K562 (cell line): ENCODE data around the gene XRN2. TPM values are rescaled to one million over a fixed set of nuclear protein-coding genes. Genes with fewer than 3 reads are reported as not detected.

Experiments
- ATAC-seq: fragments of 200-7000 bp; cut with Tn5 transposase; 3 replicates; pipeline ENCODE4 v1.9.1; 2020; ENCODE audit warnings: moderate library complexity
- BruUV-seq: library from RNA; stranded (reverse); fragments of 400-500 nt; replicated peaks from 2 replicates; lab custom pipeline; 2021; lab: Mats Ljungman, UMichigan
- CTCF ChIA-PET: fragments of 300-600 bp; formaldehyde crosslinking; extraction: SDS; loops from one replicate; lab custom pipeline; 2021; ENCODE audit warnings: low intra/inter-chr PET ratio; lab: Yijun Ruan, JAX
- POLR2A ChIA-PET: fragments of 300-600, 350-650 bp; sonication (Branson Sonifier 250); formaldehyde crosslinking; extraction: SDS; loops from one replicate; lab custom pipeline; 2021; ENCODE audit warnings: antibody characterized with exemption, inconsistent platforms; lab: Yijun Ruan, JAX
- DNase-seq, 4 experiments: peaks; one replicate each; pipeline versions ENCODE4 v3.0.0 to v3.0.0-alpha.2; 2011 to 2018; ENCODE audit warnings: low spot score in 3 of 4, mixed read lengths in 3 of 4; ENCODE audit errors: extremely low read depth in 1 of 4
- FAIRE-seq: peaks from 2 replicates; lab custom pipeline; 2011; peaks lifted over from hg19 to GRCh38; lab: Jason Lieb, UNC
- H2AFZ ChIP-seq: 2 replicates; pipeline ENCODE4 v1.6.0; 2011; ENCODE audit warnings: low read depth, low read length, control low read depth, inconsistent platforms
- H3K27ac ChIP-seq: fragments of 200-600 bp; 3 replicates; pipeline ENCODE4 v1.8.0; 2011; ENCODE audit warnings: low read depth, mild to moderate bottlenecking, control low read depth, inconsistent platforms, low read length, moderate library complexity, mixed read lengths; ENCODE audit errors: extremely low read depth
- H3K27me3 ChIP-seq, 2 experiments: fragments of 300-600 bp in 1 of 2; 2 replicates in 1 of 2; 3 replicates in 1 of 2; pipeline versions ENCODE4 v1.6.0 to v1.8.0; 2011; ENCODE audit warnings: inconsistent platforms in 2 of 2, low read length in 2 of 2, mild to moderate bottlenecking in 1 of 2, mixed read lengths in 1 of 2, moderate library complexity in 1 of 2; ENCODE audit not compliant: control insufficient read depth in 2 of 2, insufficient read depth in 2 of 2
- H3K36me3 ChIP-seq: fragments of 300-600 bp; 3 replicates; pipeline ENCODE4 v1.8.0; 2011; ENCODE audit warnings: mild to moderate bottlenecking, low read length, inconsistent platforms; ENCODE audit not compliant: control insufficient read depth, insufficient read depth
- H3K4me1 ChIP-seq, 2 experiments: fragments of 200-600 bp in 1 of 2; replicated peaks in 1 of 2; 2 replicates in 1 of 2; 3 replicates in 1 of 2; pipeline versions ENCODE4 v1.5.1 to v1.8.0; 2011; ENCODE audit warnings: inconsistent platforms in 2 of 2, low read length in 2 of 2, mild to moderate bottlenecking in 1 of 2, mixed read lengths in 1 of 2, moderate library complexity in 1 of 2; ENCODE audit not compliant: control insufficient read depth in 2 of 2, insufficient read depth in 2 of 2
- H3K4me2 ChIP-seq: 2 replicates; pipeline ENCODE4 v1.6.1; 2011; ENCODE audit warnings: low read length, control low read depth, inconsistent platforms, mixed read lengths; ENCODE audit not compliant: insufficient read depth
- H3K4me3 ChIP-seq: fragments of 200-600 bp; sonication (generic), shearing (Covaris generic); 2 replicates; pipeline ENCODE4 v1.5.1; 2016; ENCODE audit warnings: control low read depth, inconsistent platforms
- H3K79me2 ChIP-seq: fragments of 200-600 bp; 3 replicates; pipeline ENCODE4 v1.8.0; 2011; ENCODE audit warnings: low read length, inconsistent platforms; ENCODE audit not compliant: control insufficient read depth, insufficient read depth
- H3K9ac ChIP-seq, 2 experiments: 2 replicates each; pipeline versions ENCODE4 v1.6.0 to v1.6.1; 2011; ENCODE audit warnings: low read depth in 2 of 2, low read length in 2 of 2, control low read depth in 1 of 2, inconsistent platforms in 1 of 2, mild to moderate bottlenecking in 1 of 2, mixed read lengths in 1 of 2; ENCODE audit not compliant: insufficient read depth in 1 of 2
- H3K9me1 ChIP-seq: one replicate; pipeline ENCODE4 v1.6.0; 2011; ENCODE audit warnings: inconsistent platforms, mild to moderate bottlenecking, low read length, moderate library complexity; ENCODE audit not compliant: control insufficient read depth, insufficient read depth
- H3K9me3 ChIP-seq: replicated peaks from 2 replicates; pipeline ENCODE4 v1.5.1; 2011; ENCODE audit warnings: low read depth, low read length, inconsistent platforms; ENCODE audit not compliant: control insufficient read depth, insufficient read depth
- H4K20me1 ChIP-seq: replicated peaks from 2 replicates; pipeline ENCODE4 v1.6.1; 2011; ENCODE audit warnings: low read length, inconsistent platforms, mixed read lengths; ENCODE audit not compliant: control insufficient read depth, insufficient read depth
- ARID1B ChIP-seq: fragments of 450-650 bp; IDR thresholded peaks from 2 replicates; pipeline ENCODE4 v1.6.1; 2016; ENCODE audit warnings: antibody characterized with exemption, mild to moderate bottlenecking, inconsistent platforms
- CEBPG ChIP-seq, 3 experiments: fragments of 200-800 bp in 1 of 3; sonication (Bioruptor generic) in 1 of 3; sonication (generic) in 1 of 3; formaldehyde crosslinking in 1 of 3; IDR thresholded peaks in 2 of 3; conservative IDR thresholded peaks in 1 of 3; 2 replicates each; pipeline versions ENCODE4 v1.6.1 to v1.8.0; 2016 to 2022; ENCODE audit warnings: missing compliant biosample characterization in 2 of 3, missing genetic modification characterization in 2 of 3, mild to moderate bottlenecking in 1 of 3, missing genetic modification reagents in 1 of 3
- CGGBP1 ChIP-seq: fragments of 250-450 bp; sonication (Bioruptor Pico); IDR thresholded peaks from 2 replicates; pipeline ENCODE4 v1.9.0; 2021; ENCODE audit warnings: mild to moderate bottlenecking
- CHAMP1 ChIP-seq: fragments of 450-650 bp; IDR thresholded peaks from 2 replicates; pipeline ENCODE4 v1.6.1; 2016; ENCODE audit warnings: mild to moderate bottlenecking
- CREM ChIP-seq: IDR thresholded peaks from 2 replicates; pipeline ENCODE4 v1.6.1; 2014; ENCODE audit warnings: antibody characterized with exemption, low read depth
- GTF2A2 ChIP-seq: IDR thresholded peaks from 2 replicates; pipeline ENCODE4 v1.6.1; 2016; ENCODE audit warnings: mild to moderate bottlenecking, missing genetic modification characterization, missing compliant biosample characterization
- IRF9 ChIP-seq: fragments of 450-650 bp; IDR thresholded peaks from 2 replicates; pipeline ENCODE4 v1.6.1; 2016; ENCODE audit warnings: missing biosample characterization, missing genetic modification characterization
- MCM3 ChIP-seq: fragments of 450-650 bp; IDR thresholded peaks from 2 replicates; pipeline ENCODE4 v1.6.1; 2016
- PCBP2 ChIP-seq: fragments of 200-400 bp; formaldehyde crosslinking; IDR thresholded peaks from 2 replicates; pipeline ENCODE4 v1.6.1; 2018; ENCODE audit warnings: low read length, low read depth, mild to moderate bottlenecking, moderate library complexity; ENCODE audit not compliant: poor library complexity, severe bottlenecking
- RBM14 ChIP-seq: fragments of 200-400 bp; formaldehyde crosslinking; IDR thresholded peaks from 2 replicates; pipeline ENCODE4 v1.6.1; 2018; ENCODE audit warnings: low read depth, mild to moderate bottlenecking, low read length, moderate library complexity, borderline replicate concordance; ENCODE audit not compliant: insufficient read depth
- SETDB1 ChIP-seq: IDR thresholded peaks from one replicate; pipeline ENCODE4 v1.6.1; 2012; ENCODE audit warnings: low read length, control low read depth, inconsistent platforms
- STAG1 ChIP-seq: sonication (generic); formaldehyde crosslinking; IDR thresholded peaks from 2 replicates; pipeline ENCODE4 v1.5.0; 2020; ENCODE audit warnings: missing genetic modification reagents, borderline replicate concordance
- TSC22D4 ChIP-seq: fragments of 450-650 bp; IDR thresholded peaks from 2 replicates; pipeline ENCODE4 v1.6.1; 2016; ENCODE audit warnings: missing genetic modification characterization, missing biosample characterization, control low read depth
- ZBTB11 ChIP-seq, 3 experiments: fragments of 200-800 bp in 1 of 3; fragments of 250-450 bp in 1 of 3; fragments of 450-650 bp in 1 of 3; sonication (Bioruptor Pico) in 1 of 3; sonication (Bioruptor generic) in 1 of 3; formaldehyde crosslinking in 1 of 3; IDR thresholded peaks; 2 replicates each; pipeline versions ENCODE4 v1.6.1 to v1.8.0; 2016 to 2022; ENCODE audit warnings: mild to moderate bottlenecking in 2 of 3, missing genetic modification characterization in 2 of 3, missing compliant biosample characterization in 1 of 3, moderate library complexity in 1 of 3
- ZNF175 ChIP-seq: fragments of 200-800 bp; sonication (Bioruptor generic); IDR thresholded peaks from 2 replicates; pipeline ENCODE4 v1.6.1; 2016; ENCODE audit warnings: low read depth, mild to moderate bottlenecking, missing genetic modification characterization, missing compliant biosample characterization
- WGBS: fragments of 100-300 bp; shearing (Covaris generic); methylation state at CpG from one replicate; pipeline ENCODE4 v1.1.6; 2016; ENCODE audit warnings: low coverage, mixed read lengths; ENCODE audit not compliant: insufficient coverage; ENCODE audit errors: missing lambda C conversion rate; 5-methylcytosine and 5-hydroxymethylcytosine counted together
- in situ Hi-C: fragments of 300-500 bp; cut with MboI; formaldehyde crosslinking; loops from 4 replicates; pipeline ENCODE4 v1.15.0; 2018; ENCODE audit warnings: inconsistent platforms, mixed read lengths
- intact Hi-C: fragments of 100-400 bp; cut with micrococcal nuclease; formaldehyde crosslinking; loops from 2 replicates; pipeline ENCODE4 v1.14.2; 2022
- polyA plus RNA-seq, 8 experiments: library from polyadenylated mRNA; depleted of rRNA in 4 of 8; stranded (reverse) in 5 of 8; unstranded in 3 of 8; fragments of >200 nt; fragmentation: Nextera tagmentation in 2 of 8; fragmentation: Illumina TruSeq in 1 of 8; extraction: Ambion mirVana in 2 of 8; extraction: Trizol in 1 of 8; gene quantifications; 2 replicates each; pipeline versions ENCODE4 v1.2.1 to v1.2.3, GENCODE V29; 2011 to 2014; ENCODE audit warnings: inconsistent platforms in 1 of 8, missing spikeins in 1 of 8
- total RNA-seq, 7 experiments: library from RNA; depleted of rRNA in 6 of 7; stranded (reverse); fragments of >200 nt in 6 of 7; fragmentation: Illumina TruSeq in 2 of 7; extraction: Trizol in 2 of 7; gene quantifications; 2 replicates each; pipeline versions ENCODE4 v1.2.1 to v1.2.3, GENCODE V29; 2011 to 2021; ENCODE audit warnings: low replicate concordance in 1 of 7

Gene XRN2
- total and polyA plus RNA-seq, 9 of the 15 experiments (the other 6 are each of a cell fraction or from before 2014, with no cell fraction given): 41.8 to 67.3 (median 51.4) TPM

- no TSS peak for BruUV-seq
- intact Hi-C loops (no loop called here), in situ Hi-C loops (no loop called here)
- Histone ChIP-seq H3K4me1 (peaks cover 7 to 39% of the 10 kb centered on the region in 2 experiments), H3K9me3 (no peaks in the 10 kb centered on the region; the same call in 1 of the 2 replicates), H2AFZ (no peak overlapping the region), H3K27me3 (no peaks in the 10 kb centered on the region), H3K9me1 (no peaks in the 10 kb centered on the region), H3K36me3 (peaks cover 37% of the 10 kb centered on the region), H3K4me2 (no peak overlapping the region), H3K79me2 (peaks cover 86% of the 10 kb centered on the region), H3K4me3 (no peak overlapping the region), H3K27ac (no peak overlapping the region), H4K20me1 (no peaks in the 10 kb centered on the region), H3K9ac (no peak overlapping the region)
- POLR2A ChIA-PET: no interaction called here
- DNase-seq (no peak), FAIRE-seq (no peak), ATAC-seq (no peak)
- WGBS: 0% methylated on average over 1 of the region's 1 CpG
- CTCF ChIA-PET: no interaction called here
- no peak for TF ChIP-seq CGGBP1 (CRISPR knock-in tag)
- no peak for TF ChIP-seq RBM14
- no peak for TF ChIP-seq CREM
- no peak for TF ChIP-seq PCBP2
- no peak for TF ChIP-seq ZBTB11 (CRISPR knock-in tag; IDR thresholded peaks at IDR 0.05)
- TF ChIP-seq CHAMP1: no peak
- TF ChIP-seq IRF9 (tag): no peak
- TF ChIP-seq STAG1 (CRISPR knock-in tag): no peak
- TF ChIP-seq MCM3: no peak
- no peak for TF ChIP-seq ZNF175 (CRISPR knock-in tag)
- no peak for TF ChIP-seq ARID1B
- TF ChIP-seq GTF2A2 (tag): no peak
- no peak for TF ChIP-seq TSC22D4
- no peak for TF ChIP-seq CEBPG (CRISPR knock-in tag; IDR thresholded peaks at IDR 0.05)
- TF ChIP-seq CEBPG (tag; conservative IDR thresholded peaks at IDR 0.05 in 1 of 2, IDR thresholded peaks at IDR 0.05 in 1 of 2): no peak
- no peak for TF ChIP-seq SETDB1
These were observed 23.6 kb downstream of the XRN2 start for GRCh38 chr20:21326700-21327099.
